Stimulated activated CD4-positive, alpha-beta T cell treated with anti-CD3 and anti-CD28 coated beads, Interleukin-15, amount 100 ng/mL, for 48 hours (primary cell): ENCODE measurements around the gene DGKA.

Source experiments
- DNase-seq, 2 donors: peaks; one replicate each; pipeline ENCODE4 v3.0.0-alpha.2; 2020; ENCODE audit warnings: low read depth in 2 of 2

The DGKA gene

GRCh38 chr12:55931780-55932550, 1.0 kb downstream of the DGKA start:
- no peak for DNase-seq

GRCh38 chr12:55932551-55932910, 1.6 kb downstream of the DGKA start:
- peak in 1 of 2 donors; percentile 40 for DNase-seq

- no peak for DNase-seq
These were observed 2.3 kb downstream of the DGKA start for GRCh38 chr12:55933169-55933798.

- DNase-seq, result no peak
These were observed 3.1 kb downstream of the DGKA start for GRCh38 chr12:55933799-55934742.

GRCh38 chr12:55934773-55935172, 3.8 kb downstream of the DGKA start:
- no peak for DNase-seq

- no peak for DNase-seq
These were observed 4.8 kb downstream of the DGKA start for GRCh38 chr12:55935738-55936151.

GRCh38 chr12:55937981-55938380, 7.0 kb downstream of the DGKA start:
- DNase-seq, result no peak

GRCh38 chr12:55938826-55939501, 8.0 kb downstream of the DGKA start:
- DNase-seq, result peak in 1 of 2 donors; percentile 42

GRCh38 chr12:55940065-55940732, 9.2 kb downstream of the DGKA start:
- peak; percentile 64 to 78 for DNase-seq

- DNase-seq, result no peak
These were observed 11.1 kb downstream of the DGKA start for GRCh38 chr12:55942055-55942454.

GRCh38 chr12:55942577-55943136, 11.7 kb downstream of the DGKA start:
- no peak for DNase-seq

- DNase-seq, result no peak
These were observed 15.6 kb downstream of the DGKA start for GRCh38 chr12:55946553-55946952.

- DNase-seq, result no peak
These were observed 24.4 kb downstream of the DGKA start for GRCh38 chr12:55955344-55955743.

- peak in 1 of 2 donors; percentile 32 for DNase-seq
These were observed 25.0 kb downstream of the DGKA start for GRCh38 chr12:55955800-55956508.

GRCh38 chr12:55957106-55957859, 26.3 kb downstream of the DGKA start:
- DNase-seq, result no peak

GRCh38 chr12:55963760-55964159, 32.8 kb downstream of the DGKA start:
- DNase-seq, result no peak

- no peak for DNase-seq
These were observed 34.3 kb downstream of the DGKA start for GRCh38 chr12:55965240-55965639.

GRCh38 chr12:55965941-55966407, 35.0 kb downstream of the DGKA start, which contains the start of gene PMEL:
PMEL (minus strand) TSS chr12:55966042; CDS start chr12:55966011, 31 bp downstream.
- no peak for DNase-seq
